GM04504 (cell line): ENCODE results near the gene TSC22D1.
"Not testable (repeated sequence)": the region's sequence is repeated elsewhere in the genome, so short reads cannot be mapped to it uniquely, and the experiment has no call there.

ENCODE experiments used
- DNase-seq: peaks from one replicate; pipeline ENCODE4 v3.0.0-alpha.2; 2012; ENCODE audit warnings: low read depth

TSC22D1 gene

DNA sequence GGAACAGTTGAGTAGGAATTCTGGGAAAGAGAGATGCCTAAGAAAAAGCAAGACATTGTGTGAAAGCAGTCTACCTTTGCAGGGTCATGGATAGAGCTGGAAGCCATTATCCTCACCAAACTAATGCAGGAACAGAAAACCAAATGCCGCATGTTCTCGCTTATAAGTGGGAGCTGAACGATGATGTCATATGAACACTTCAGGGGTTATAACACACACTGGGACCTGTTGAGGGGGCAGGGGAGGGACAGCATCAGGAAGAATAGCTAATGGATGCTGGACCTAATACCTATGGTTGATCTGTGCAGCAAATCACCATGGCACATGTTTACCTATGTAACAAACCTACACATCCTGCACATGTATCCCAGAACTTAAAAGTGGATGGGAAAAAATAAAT, 69.9 kb downstream of the TSC22D1 start:
- no peak for DNase-seq

- no peak for DNase-seq
Measured at GRCh38 chr13:44504116-44504515, 72.0 kb downstream of the TSC22D1 start.

DNA sequence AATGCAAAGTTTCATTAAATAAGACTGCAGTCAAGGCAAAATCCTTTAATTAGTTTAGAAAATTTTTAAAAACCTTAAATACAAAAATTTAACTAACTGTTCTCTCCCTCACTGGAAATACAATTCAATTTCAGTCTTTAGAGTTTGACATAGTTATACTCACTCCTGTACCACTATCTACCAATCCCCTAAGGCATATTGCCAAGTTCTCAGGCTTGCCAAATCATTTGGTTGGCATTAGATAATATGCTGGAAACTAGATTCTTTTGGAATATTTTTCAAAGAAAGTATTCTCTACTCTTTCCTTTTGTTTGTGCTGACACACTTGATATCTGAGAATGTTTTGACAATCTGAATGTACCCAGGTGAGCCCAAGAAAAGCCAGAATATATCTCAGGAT, 77.2 kb downstream of the TSC22D1 start:
- DNase-seq, result no peak

DNA sequence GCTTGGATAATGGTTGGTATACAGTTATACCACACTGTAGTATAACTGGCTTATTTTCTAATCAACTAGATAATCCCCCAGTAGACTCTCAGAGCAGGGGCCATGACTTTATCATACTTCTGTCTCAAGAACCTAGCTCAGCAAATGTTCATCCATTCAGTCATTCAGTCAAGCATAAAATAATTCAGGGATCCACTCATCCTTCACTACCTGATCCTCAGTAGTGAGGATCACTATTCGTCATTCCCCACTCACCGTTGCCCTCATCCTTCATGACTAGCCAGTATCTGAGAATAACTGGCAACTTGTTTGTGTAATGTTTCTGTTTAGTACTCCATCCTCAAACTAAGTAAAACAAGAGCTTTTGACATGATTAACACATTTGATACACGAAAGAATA, 77.6 kb downstream of the TSC22D1 start:
- no peak for DNase-seq

DNA sequence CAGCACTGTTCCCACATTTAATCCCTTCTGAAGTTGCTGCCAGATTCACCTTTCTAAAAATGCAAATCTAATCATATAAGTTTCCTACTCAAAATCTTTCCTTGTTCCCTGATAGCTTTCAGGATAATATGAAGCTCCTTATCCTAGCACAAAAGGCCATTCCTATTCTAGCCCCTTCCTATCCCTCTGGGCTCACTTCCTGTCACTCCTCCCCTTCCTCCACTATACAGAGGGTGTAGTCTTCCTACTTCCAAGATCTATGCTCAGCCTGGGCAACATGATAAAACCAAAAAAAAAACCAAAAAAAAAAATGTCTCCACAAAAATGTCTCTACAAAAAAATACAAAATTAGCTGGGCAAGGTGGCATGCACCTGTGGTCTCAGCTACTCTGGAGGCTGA, 78.3 kb downstream of the TSC22D1 start:
- DNase-seq, result no peak

DNA sequence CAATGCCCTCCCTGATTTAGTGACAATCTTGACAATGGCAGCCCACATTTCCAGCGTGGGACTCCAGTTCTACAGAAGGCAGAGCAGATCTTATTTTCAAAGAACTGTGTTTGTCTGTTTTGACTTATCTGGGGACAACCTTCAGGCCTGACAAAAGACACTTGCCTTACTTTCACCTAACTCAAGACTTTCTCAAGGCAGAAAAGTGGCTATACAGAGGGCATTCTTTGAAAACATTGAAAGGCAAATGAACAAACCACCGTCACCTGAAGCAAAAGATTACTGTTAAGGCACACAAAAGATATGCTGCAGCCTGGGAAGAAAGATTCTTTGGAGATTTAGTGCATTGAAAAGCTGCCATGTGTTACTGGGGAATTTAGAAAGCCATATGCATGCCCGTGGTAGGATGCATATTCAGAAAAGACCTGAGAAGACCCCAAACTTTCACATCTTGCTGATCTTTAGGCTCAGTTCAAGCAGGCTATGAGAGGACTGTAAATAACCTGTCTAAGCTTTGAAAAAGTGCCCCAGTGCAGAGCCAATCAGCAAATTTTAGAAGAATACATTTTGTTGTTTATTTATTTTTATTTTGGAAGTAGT, 82.8 kb downstream of the TSC22D1 start:
- DNase-seq, result no peak

GRCh38 chr13:44489751-44490150, 86.4 kb downstream of the TSC22D1 start:
- no peak for DNase-seq

DNA sequence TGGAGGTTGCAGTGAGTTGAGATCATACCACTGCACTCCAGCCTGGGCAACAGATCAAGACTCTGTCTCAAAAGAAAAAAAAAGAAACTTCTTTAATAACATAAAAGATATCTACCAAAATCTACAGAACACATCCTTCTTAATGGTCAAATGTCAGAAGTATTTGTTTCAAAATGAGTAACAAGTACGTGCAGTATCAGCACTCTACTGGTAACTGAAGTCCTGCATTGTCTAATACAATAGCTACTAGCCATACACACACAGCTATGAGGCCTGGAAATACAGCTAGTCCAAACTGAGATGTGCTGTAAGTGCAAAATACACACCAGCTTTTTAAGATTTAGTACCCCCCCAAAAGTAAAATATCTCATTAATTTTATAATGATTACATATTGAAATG, 88.1 kb downstream of the TSC22D1 start:
- DNase-seq, result no peak

DNA sequence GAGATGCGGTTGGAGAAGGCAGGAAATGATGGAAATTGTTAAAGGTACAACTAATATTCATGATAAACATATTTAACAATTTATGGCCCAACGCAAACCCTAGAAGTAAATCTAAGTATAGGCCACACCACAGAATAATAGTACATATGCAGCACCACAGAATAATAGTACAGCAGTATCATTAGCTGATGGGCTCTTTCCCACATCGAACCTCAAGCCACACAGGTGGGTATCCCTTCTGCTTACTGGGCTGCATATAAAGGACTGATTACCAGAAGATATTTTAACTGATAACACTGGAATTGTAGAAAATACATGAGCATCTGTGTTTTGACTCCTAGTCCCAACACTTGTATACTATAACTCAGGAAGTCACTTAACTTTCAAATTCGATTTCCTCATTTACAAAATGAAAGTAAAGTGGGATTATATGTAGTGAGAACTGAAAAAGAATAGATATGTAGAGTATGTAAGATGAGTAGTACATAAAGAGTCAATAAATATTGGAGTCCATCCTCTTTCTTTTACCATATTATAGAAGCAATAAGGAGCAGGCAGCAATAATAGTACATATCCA, 91.5 kb downstream of the TSC22D1 start:
- DNase-seq, result no peak

DNA sequence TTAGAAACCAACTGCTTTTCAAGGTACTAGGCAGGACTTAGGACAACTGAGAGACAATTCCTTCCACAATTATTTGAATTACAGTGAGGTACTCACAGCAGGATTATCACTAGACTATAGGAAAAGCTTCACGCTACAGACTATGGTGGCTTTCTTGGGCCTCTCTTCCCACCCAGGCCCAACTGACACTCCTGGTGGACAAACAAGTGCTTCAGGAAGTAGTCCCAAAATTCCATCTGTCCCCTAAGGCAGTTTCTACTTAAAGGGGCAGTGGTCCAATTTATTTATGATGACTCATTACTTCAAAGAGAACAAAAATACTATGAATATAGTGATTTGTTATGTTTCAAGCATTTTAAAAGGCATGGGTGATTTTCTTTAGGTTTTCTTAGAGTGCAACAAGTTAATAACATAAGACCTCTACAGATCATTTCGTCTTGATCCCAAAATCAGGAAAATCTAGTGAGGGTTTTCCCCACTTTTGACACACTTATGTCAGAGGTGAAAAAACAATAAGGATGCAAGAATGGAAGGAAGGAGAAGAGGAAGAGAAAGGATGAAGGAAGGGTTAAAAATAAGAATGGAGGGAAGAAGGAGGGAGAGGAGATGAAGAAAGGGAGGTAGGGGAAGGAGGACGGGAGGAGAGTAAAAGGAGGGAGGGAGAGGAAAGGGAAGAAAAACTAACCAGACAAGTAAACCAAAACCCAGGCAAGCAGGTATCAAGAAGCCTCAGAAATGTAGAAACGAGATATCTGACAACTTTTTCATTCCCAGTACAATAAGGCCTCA, 101.8 kb downstream of the TSC22D1 start:
- DNase-seq, result no peak

DNA sequence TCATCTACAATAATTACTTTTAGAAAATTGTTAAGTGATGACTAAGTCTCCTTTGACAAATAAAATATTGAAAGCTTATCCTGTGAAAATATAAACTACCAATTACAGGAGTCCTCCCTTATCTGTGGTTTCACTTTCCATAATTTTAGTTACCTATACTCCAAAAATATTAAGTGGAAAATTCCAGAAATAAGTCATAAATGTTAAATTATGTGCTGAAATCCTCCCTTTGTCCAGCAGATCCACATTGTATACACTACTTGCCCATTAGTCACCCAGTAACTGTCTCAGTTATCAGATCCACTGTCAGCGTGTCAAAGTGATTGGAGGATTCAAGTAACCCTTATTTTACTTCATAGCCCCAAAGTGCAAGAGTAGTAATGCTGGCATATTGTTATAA, 104.4 kb downstream of the TSC22D1 start:
- DNase-seq, result no peak

DNA sequence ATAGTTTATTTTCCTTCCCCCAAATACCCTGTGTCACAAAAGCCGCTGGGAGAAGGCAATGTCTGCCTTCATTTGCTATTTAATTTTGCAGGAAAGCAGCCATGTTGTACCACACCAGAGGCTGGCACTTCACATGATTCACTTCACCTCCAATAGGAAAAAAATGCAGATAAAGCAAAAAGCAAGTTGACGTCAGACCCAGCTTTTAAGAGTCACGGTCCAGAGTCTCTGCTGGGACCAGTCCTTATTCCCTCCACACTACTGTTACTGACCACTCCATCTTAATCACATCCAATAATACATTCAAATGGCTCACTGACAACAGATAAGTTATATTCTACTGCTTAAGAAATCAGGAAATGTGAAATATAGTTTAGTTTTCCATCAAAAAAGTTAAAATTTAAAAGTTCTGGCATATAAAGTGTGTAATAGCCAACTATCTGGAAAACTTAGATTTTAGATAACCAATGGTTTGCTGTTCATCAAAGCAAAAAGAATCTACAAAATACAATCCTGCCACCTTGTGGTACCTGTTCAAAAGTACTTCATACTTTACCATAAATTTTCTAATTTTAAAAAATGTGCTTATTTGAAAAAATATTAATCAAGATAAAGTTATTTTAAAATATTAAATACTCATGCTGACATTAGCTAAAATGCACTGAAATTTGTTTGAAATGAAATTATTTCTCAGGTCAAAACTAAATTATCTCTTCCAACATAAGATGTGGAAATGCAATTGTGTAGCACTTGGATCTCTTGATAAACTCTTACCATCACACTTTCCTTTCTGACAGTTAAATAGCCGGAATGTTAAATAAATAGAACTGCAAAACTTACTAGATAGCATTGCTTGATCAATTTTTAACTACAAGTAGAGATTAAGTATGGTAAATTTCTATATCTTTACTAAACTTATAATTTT, 105.2 kb downstream of the TSC22D1 start:
- no peak for DNase-seq

DNA sequence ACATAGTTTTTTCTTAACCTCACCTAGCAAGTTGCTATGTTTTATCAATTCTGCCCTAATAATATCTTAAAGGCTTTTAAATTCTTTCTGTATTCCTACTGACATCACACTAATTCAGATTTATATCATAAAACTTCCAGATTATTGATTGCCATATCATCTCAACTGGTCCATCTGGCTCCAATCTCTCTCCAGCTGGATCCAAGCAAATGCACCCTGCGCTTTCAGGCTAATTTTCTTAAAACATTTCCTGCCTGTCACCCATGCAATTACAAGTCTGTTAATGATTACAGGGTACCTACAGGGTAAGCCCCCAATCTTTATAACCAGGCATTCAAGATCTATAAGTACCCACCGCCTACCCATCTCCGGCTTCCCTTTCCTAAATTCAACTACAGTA, 107.3 kb downstream of the TSC22D1 start:
- no peak for DNase-seq

DNA sequence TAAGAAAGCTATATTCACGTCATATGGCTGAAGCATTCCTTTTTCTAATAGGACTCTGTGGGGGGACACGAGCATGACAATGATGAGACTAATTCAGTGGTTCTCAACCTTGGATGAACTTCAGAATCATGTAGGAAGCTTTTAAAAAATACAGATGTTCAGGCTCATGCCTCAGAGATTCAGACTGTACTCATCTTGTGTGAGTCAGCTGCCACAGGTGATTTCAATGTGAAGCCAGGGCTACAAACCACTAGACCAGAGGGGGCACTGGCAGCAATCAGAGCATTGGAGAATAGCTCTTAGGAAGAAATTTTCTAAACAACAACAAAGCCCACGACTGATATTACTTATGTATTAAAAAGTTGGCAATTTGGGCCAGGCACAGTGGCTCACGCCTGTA, 110.8 kb downstream of the TSC22D1 start:
- DNase-seq, result no peak

DNA sequence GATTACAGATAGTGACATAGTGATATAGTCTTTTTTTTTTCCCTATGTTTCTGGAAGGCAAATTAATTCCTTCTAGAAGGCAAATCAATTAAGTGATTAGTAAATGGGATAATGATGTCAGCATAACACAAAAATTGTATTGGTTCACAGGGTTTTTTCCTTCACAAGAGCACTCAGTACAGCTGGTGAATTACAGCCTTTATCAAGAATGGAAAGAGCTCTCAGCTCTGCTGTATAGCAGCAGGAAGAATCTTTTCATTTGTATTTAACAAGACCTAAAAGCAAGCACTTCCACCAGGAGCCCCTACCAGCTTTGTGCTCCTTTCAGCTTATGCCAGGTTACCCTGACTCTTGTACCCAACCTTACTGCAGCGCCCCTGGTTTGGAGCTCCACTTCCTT, 111.7 kb downstream of the TSC22D1 start:
- DNase-seq, result no peak

GRCh38 chr13:44463759-44464158, 112.4 kb downstream of the TSC22D1 start:
- DNase-seq, result no peak

DNA sequence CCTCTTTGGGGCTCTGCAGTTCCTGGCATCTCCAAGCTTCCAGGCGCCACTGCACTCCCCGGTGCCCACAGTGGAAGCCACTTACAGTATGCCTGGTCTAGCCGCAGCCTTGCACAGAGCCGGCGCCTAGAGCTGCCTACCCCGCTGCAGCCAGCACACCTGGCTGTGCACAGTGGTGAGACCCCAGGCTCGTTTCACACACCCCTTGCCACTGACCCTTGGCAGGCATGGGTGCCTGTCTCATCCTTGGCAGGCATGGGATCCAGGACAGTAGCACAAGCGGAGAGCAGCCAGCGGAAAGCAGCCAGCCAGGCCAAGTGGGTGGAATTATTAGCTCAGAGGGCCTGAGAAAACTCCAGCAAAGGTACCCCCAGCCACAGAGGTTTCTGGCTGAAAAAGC, 116.5 kb downstream of the TSC22D1 start:
- no peak for DNase-seq

- no peak for DNase-seq
Measured at GRCh38 chr13:44458313-44458975, 117.7 kb downstream of the TSC22D1 start.

DNA sequence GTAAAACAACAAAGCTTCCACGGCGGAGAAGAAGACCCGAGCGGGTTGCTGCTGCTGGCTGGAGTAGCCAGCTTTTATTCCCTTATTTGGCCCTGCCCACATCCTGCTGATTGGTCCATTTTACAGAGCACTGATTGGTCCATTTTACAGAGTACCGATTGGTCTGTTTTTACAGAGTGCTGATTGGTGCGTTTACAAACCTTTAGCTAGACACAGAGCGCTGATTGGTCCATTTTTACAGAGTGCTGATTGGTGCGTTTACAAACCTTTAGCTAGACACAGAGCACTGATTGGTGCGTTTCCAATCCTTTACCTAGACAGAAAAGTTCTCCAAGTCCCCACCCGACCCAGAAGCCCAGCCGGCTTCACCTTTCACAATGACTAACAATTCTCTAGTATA, 119.9 kb downstream of the TSC22D1 start:
- DNase-seq, result not testable (repeated sequence)

GRCh38 chr13:44455769-44456168, 120.4 kb downstream of the TSC22D1 start:
- no peak for DNase-seq

GRCh38 chr13:44453881-44454280, 122.2 kb downstream of the TSC22D1 start:
- no peak for DNase-seq

DNA sequence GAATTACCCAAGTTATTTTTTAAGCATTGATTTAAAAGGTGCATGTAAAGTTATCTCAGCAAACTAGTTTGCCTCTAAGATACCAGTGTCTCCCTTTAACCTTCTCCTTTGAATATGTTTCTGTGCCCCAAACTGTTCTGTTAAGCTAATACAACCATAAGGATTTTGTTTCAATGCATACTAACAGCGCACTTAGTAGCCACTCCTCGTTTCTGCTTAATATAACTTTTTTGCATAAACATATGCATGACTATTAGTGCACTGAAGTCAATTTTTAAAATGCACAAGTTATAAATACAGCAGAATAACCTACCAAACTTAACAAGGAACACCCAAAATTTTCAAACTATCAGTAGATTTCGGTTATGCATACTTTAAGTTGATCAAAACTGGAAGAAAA, 123.1 kb downstream of the TSC22D1 start:
- DNase-seq, result no peak
